HEK293T (cell line): ENCODE measurements around the gene AGAP1.
A peak's percentile ranks its signal among the peaks of the same experiment; 100 is the strongest.

Experiments used
- CTCF ChIA-PET: fragments of 350-600 bp; formaldehyde crosslinking; extraction: SDS; loops from one replicate; lab custom pipeline; 2021; ENCODE audit warnings: antibody characterized with exemption, inconsistent platforms; lab: Yijun Ruan, JAX
- POLR2A ChIA-PET: fragments of 350-600 bp; formaldehyde crosslinking; extraction: SDS; loops from one replicate; lab custom pipeline; 2020; ENCODE audit warnings: antibody characterized with exemption, inconsistent platforms; lab: Yijun Ruan, JAX
- DNase-seq: peaks from one replicate; pipeline ENCODE4 v3.0.0; 2012; ENCODE audit warnings: mixed read lengths; ENCODE audit errors: extremely low spot score
- ARNT ChIP-seq: fragments of 450-650 bp; IDR thresholded peaks from 2 replicates; pipeline ENCODE4 v1.6.1; 2017; ENCODE audit warnings: mild to moderate bottlenecking
- BHLHE40 ChIP-seq: fragments of 450-650 bp; IDR thresholded peaks from 2 replicates; pipeline ENCODE4 v1.6.1; 2016; ENCODE audit warnings: mild to moderate bottlenecking, moderate library complexity, borderline replicate concordance
- CTBP1 ChIP-seq: fragments of 450-650 bp; IDR thresholded peaks from 2 replicates; pipeline ENCODE4 v1.6.1; 2016; ENCODE audit warnings: borderline replicate concordance
- ELF4 ChIP-seq: fragments of 450-650 bp; IDR thresholded peaks from 2 replicates; pipeline ENCODE4 v1.6.1; 2017; ENCODE audit warnings: antibody characterized with exemption
- FOXA1 ChIP-seq: fragments of 450-650 bp; IDR thresholded peaks from 2 replicates; pipeline ENCODE4 v1.6.1; 2016; ENCODE audit warnings: mild to moderate bottlenecking
- FOXK2 ChIP-seq: fragments of 450-650 bp; IDR thresholded peaks from 2 replicates; pipeline ENCODE4 v1.6.1; 2016; ENCODE audit warnings: mild to moderate bottlenecking
- FOXM1 ChIP-seq: fragments of 450-650 bp; IDR thresholded peaks from 2 replicates; pipeline ENCODE4 v1.6.1; 2017; ENCODE audit warnings: mild to moderate bottlenecking, borderline replicate concordance
- HDGF ChIP-seq: fragments of 450-650 bp; IDR thresholded peaks from 2 replicates; pipeline ENCODE4 v1.6.1; 2017; ENCODE audit warnings: antibody characterized with exemption, borderline replicate concordance
- L3MBTL2 ChIP-seq: fragments of 450-650 bp; conservative IDR thresholded peaks from 2 replicates; pipeline ENCODE4 v1.6.1; 2016; ENCODE audit warnings: mild to moderate bottlenecking
- LEF1 ChIP-seq: fragments of 450-650 bp; IDR thresholded peaks from 2 replicates; pipeline ENCODE4 v1.6.1; 2017; ENCODE audit warnings: mild to moderate bottlenecking, borderline replicate concordance
- NFRKB ChIP-seq: fragments of 450-650 bp; IDR thresholded peaks from 2 replicates; pipeline ENCODE4 v1.6.1; 2016; ENCODE audit warnings: mild to moderate bottlenecking, moderate library complexity
- PKNOX1 ChIP-seq: fragments of 450-650 bp; IDR thresholded peaks from 2 replicates; pipeline ENCODE4 v1.6.1; 2016
- SP1 ChIP-seq: fragments of 450-650 bp; IDR thresholded peaks from 2 replicates; pipeline ENCODE4 v1.6.1; 2017
- SUZ12 ChIP-seq: fragments of 450-650 bp; IDR thresholded peaks from 2 replicates; pipeline ENCODE4 v1.6.1; 2016; ENCODE audit warnings: mild to moderate bottlenecking
- TARDBP ChIP-seq: fragments of 450-650 bp; IDR thresholded peaks from 2 replicates; pipeline ENCODE4 v1.6.1; 2016
- ZNF384 ChIP-seq: fragments of 450-650 bp; IDR thresholded peaks from 2 replicates; pipeline ENCODE4 v1.6.1; 2016

Gene AGAP1

GRCh38 chr2:235968616-235969324, 474.9 kb downstream of the AGAP1 start:
- TF ChIP-seq PKNOX1 (peak; percentile 79), FOXM1 (no peak)
- no peak for DNase-seq
- POLR2A ChIA-PET: no interaction called here
- CTCF ChIA-PET: no interaction called here

GRCh38 chr2:235970204-235971040, 476.6 kb downstream of the AGAP1 start:
- POLR2A ChIA-PET: no interaction called here
- CTCF ChIA-PET: no interaction called here
- DNase-seq: no peak
- TF ChIP-seq ZNF384 (no peak), ELF4 (no peak), HDGF (no peak), FOXA1 (no peak), FOXK2 (no peak), TARDBP (no peak), SUZ12 (no peak), FOXM1 (no peak), CTBP1 (no peak), NFRKB (no peak), LEF1 (no peak), BHLHE40 (no peak), SP1 (no peak), PKNOX1 (no peak), L3MBTL2 (no peak)

GRCh38 chr2:235976516-235976915, 482.7 kb downstream of the AGAP1 start:
- POLR2A ChIA-PET: no interaction called here
- TF ChIP-seq ELF4 (no peak), ARNT (no peak), L3MBTL2 (no peak), ZNF384 (no peak), TARDBP (no peak), SP1 (no peak), PKNOX1 (no peak), NFRKB (no peak), FOXM1 (no peak), BHLHE40 (no peak), LEF1 (no peak), FOXK2 (no peak)
- CTCF ChIA-PET: no interaction called here
- no peak for DNase-seq

- ChIA-PET CTCF (no interaction called here), POLR2A (no interaction called here)
- DNase-seq: no peak
- no peak for TF ChIP-seq BHLHE40
- no peak for TF ChIP-seq ELF4
- no peak for TF ChIP-seq SP1
- no peak for TF ChIP-seq FOXA1
- TF ChIP-seq NFRKB: no peak
- no peak for TF ChIP-seq CTBP1
- TF ChIP-seq FOXM1: no peak
- no peak for TF ChIP-seq TARDBP
- no peak for TF ChIP-seq PKNOX1
- no peak for TF ChIP-seq FOXK2
Observed at GRCh38 chr2:235976956-235977355, 483.1 kb downstream of the AGAP1 start.

- CTCF ChIA-PET: no interaction called here
- POLR2A ChIA-PET: no interaction called here
- DNase-seq: no peak
- TF ChIP-seq NFRKB: no peak
- TF ChIP-seq ZNF384: no peak
Observed at GRCh38 chr2:235977445-235977844, 483.6 kb downstream of the AGAP1 start.

GRCh38 chr2:235978022-235978421, 484.2 kb downstream of the AGAP1 start:
- DNase-seq: no peak
- POLR2A ChIA-PET: no interaction called here
- no peak for TF ChIP-seq PKNOX1
- no peak for TF ChIP-seq NFRKB
- TF ChIP-seq L3MBTL2: no peak
- no peak for TF ChIP-seq TARDBP
- no peak for TF ChIP-seq ELF4
- TF ChIP-seq ZNF384: no peak
- TF ChIP-seq FOXA1: no peak
- TF ChIP-seq SP1: no peak
- TF ChIP-seq ARNT: no peak
- no peak for TF ChIP-seq BHLHE40
- TF ChIP-seq HDGF: no peak
- TF ChIP-seq SUZ12: no peak
- no peak for TF ChIP-seq FOXM1
- TF ChIP-seq LEF1: no peak
- TF ChIP-seq CTBP1: no peak
- no peak for TF ChIP-seq FOXK2
- CTCF ChIA-PET: no interaction called here
